SH-SY5Y (cell line): ENCODE results near the gene DLG2.

Experiments used
- GATA2 ChIP-seq: IDR thresholded peaks from 2 replicates; pipeline ENCODE4 v1.6.1; 2011; ENCODE audit warnings: mild to moderate bottlenecking, low read depth, low read length
- GATA3 ChIP-seq: IDR thresholded peaks from 2 replicates; pipeline ENCODE4 v1.6.1; 2011; ENCODE audit warnings: low read depth, mild to moderate bottlenecking, low read length, moderate library complexity

- TF ChIP-seq GATA2, result no peak
- no peak for TF ChIP-seq GATA3
Measured at GRCh38 chr11:84345027-84345426, 1282.1 kb downstream of the DLG2 start.
